Right ventricle myocardium inferior (tissue), 1 donor: ENCODE results near the gene TLCD5. TPM values are rescaled to one million over a fixed set of nuclear protein-coding genes. Genes with fewer than 3 reads are reported as not detected.

Source experiments
- ATAC-seq: fragments of 200-7000 bp; cut with Tn5 transposase; one replicate; pipeline ENCODE4 v1.9.1; 2020; ENCODE audit warnings: mild to moderate bottlenecking, moderate library complexity
- DNase-seq: peaks from one replicate; pipeline ENCODE4 v3.0.0; 2021; ENCODE audit errors: missing footprints
- intact Hi-C: fragments of 100-400 bp; cut with DNase I; formaldehyde crosslinking; loops from one replicate; pipeline ENCODE4 v1.11.0; 2022
- total RNA-seq: library from RNA; stranded (reverse); fragmentation: NEBNext Ultra II Directional; extraction: Animal tissue kit (Norgen Biotek cat#: 25700); gene quantifications from one replicate; pipeline ENCODE4 v1.2.1, GENCODE V29; 2021
- donor health status: DM: no; HTN: yes; CAD: no; lungs with severe emphysema.

The TLCD5 gene
- total RNA-seq, 1 donor from 2014 or later = 8.4 TPM

GRCh38 chr11:120305286-120305685 is 19.8 kb upstream of the TLCD5 start:
- no peak for ATAC-seq
- intact Hi-C loops = no loop called here

GRCh38 chr11:120306519-120307242 is 18.4 kb upstream of the TLCD5 start:
- DNase-seq (no peak), ATAC-seq (no peak)
- intact Hi-C loops = no loop called here

More at GRCh38 chr11:120305286-120305685, 19.8 kb upstream of the TLCD5 start:
- DNase-seq = no peak

- ATAC-seq = no peak
- DNase-seq = no peak
- intact Hi-C loops = no loop called here
Observed at GRCh38 chr11:120307476-120307875, 17.6 kb upstream of the TLCD5 start.

GRCh38 chr11:120308081-120308480 is 17.0 kb upstream of the TLCD5 start:
- no peak for DNase-seq
- no peak for ATAC-seq
- intact Hi-C loops = no loop called here

DNA sequence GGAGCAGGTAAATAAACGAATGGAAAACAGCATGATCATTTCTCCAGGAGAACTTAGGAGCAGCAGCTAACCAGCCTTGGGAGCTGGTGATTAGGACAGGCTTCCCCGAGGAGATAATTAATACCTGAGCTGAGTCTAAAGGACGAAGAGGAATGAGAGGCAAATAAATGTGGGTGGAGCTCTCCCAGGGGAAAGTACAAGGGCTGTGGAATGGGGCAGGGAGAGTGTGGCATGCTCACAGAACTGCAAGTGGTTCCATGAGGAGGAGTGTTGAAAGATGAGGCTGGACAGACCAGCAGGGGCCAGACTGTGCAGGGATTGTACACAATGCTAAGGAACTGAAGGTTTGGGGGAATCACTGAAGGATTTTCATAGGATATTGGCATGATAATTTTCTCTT is 14.2 kb upstream of the TLCD5 start:
- no peak for ATAC-seq
- DNase-seq = no peak
- intact Hi-C loops = no loop called here

GRCh38 chr11:120314861-120315260 is 10.2 kb upstream of the TLCD5 start:
- intact Hi-C loops = no loop called here
- ATAC-seq = no peak

GRCh38 chr11:120316880-120317688 is 8.0 kb upstream of the TLCD5 start:
- intact Hi-C loops = no loop called here

More at GRCh38 chr11:120314861-120315260, 10.2 kb upstream of the TLCD5 start:
- no peak for DNase-seq

GRCh38 chr11:120317689-120318480 is 7.2 kb upstream of the TLCD5 start:
- intact Hi-C loops = no loop called here
- ATAC-seq = no peak
- DNase-seq = no peak

More at GRCh38 chr11:120316880-120317688, 8.0 kb upstream of the TLCD5 start:
- ATAC-seq = peak; percentile 82
- DNase-seq = peak; percentile 79

DNA sequence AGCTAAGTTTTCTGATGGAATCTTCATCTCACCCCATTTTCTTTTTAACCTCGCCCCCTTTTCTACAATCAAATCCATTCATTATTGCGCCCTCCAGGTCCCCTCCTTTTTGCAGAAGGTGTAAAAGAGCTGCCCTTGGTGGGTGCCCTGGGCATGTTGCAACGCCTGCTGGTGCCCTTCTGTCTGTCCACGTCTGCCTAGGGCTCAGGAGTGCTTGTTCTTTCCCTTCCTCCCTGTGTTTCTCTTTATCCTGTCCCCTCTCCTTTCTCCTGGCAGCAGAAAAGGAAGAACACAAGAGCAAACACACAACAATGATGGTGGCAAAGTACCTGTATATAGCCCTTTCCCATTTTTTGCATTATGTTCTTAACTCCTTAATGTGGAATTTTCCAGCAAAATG is 6.2 kb upstream of the TLCD5 start:
- ATAC-seq (no peak), DNase-seq (no peak)
- intact Hi-C loops = no loop called here

- peak; percentile 38 for ATAC-seq
- intact Hi-C loops = no loop called here
- DNase-seq = no peak
Observed at GRCh38 chr11:120326228-120326627, 1.1 kb downstream of the TLCD5 start.

DNA sequence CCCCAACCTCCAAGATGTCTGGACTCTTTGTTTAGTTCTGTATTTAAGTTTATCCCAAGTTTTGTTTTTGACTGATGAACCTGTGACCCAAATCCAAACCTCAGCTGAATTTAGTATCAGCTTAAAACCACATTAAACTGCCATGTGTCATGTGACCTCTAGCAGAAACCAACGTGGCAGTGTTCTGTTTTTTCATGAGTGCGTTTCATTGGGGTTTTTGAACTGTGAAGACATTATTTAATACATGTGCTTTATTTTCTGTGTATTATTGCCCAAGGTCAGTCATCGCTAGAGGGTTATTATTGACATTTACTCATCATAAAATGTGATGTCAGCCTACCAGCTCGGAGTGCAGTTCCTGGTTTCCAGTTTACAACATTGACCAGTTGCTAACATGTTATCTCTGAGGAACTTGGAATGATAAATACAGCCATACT is 1.8 kb downstream of the TLCD5 start:
- intact Hi-C loops = no loop called here
- DNase-seq = no peak
- ATAC-seq = no peak

DNA sequence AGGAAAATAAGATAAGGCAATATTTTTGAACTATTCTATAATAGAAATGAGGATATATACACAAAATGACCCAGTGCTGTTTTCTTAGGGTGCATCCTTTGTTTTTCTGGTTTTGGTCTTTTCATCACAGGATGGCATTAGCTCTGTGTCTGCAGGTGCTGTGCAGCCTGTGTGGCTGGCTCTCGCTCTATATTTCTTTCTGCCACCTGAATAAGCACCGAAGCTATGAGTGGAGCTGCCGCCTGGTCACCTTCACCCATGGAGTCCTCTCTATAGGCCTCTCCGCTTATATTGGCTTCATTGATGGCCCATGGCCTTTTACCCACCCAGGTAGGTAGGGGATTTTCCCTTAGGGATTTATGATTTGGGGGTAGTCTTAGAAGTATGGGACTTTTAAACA is 2.2 kb downstream of the TLCD5 start:
- no peak for DNase-seq
- intact Hi-C loops = no loop called here
- ATAC-seq = no peak

GRCh38 chr11:120329556-120329955 is 4.5 kb downstream of the TLCD5 start:
- intact Hi-C loops = no loop called here
- no peak for ATAC-seq
- no peak for DNase-seq

GRCh38 chr11:120330045-120330444 is 4.9 kb downstream of the TLCD5 start:
- DNase-seq (no peak), ATAC-seq (no peak)
- intact Hi-C loops = loop anchor here (10.0 kb wide), 1 partner anchor 625 kb away; no protein-coding TSS in a partner anchor

DNA sequence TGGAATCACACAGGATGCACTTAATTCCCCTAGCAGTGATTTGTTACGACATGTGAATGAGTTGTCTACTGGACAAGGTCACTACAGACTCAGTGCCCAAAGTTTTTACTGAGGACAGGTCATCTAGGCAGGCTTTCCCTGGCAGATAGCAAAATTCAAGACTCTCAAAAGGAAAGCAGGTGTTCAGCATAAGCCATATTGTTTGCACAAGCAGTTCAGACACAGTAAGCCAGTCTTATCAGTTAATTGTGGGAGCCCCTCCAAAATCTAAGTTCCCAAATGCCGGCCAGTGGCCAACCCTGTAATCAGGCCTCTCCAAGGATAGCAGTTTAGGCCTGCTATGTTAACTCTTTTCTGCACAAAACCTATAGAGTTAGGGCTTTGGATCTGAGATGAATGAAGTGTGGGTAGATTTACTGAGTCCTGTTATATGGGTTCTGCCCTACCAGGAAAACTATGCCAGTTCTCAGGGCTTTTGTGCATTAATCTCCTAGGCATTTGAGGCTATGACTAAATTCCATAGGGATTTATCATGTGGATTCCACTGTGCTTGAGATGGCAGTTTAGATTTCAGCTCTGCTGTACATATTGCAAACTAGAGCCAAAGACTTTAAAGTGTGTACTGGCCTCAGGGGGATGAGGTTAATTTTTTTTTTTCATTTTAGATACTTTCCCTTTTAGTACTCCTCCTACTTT is 6.3 kb downstream of the TLCD5 start:
- ATAC-seq = peak; percentile 26
- intact Hi-C loops = loop anchor here (10.0 kb wide), 1 partner anchor 623 kb away; no protein-coding TSS in a partner anchor

GRCh38 chr11:120332822-120333716 is 8.0 kb downstream of the TLCD5 start:
- intact Hi-C loops = loop anchor here (10.0 kb wide), 1 partner anchor 622 kb away; no protein-coding TSS in a partner anchor
- ATAC-seq = no peak
- DNase-seq = no peak

More for the DNA sequence above, 6.3 kb downstream of the TLCD5 start:
- no peak for DNase-seq

- DNase-seq (no peak), ATAC-seq (no peak)
- intact Hi-C loops = loop anchor here (10.0 kb wide), 1 partner anchor 621 kb away; no protein-coding TSS in a partner anchor
Observed at GRCh38 chr11:120333801-120334200, 8.7 kb downstream of the TLCD5 start.
